Endothelial cell of hepatic sinusoid (primary cell): Measurements from ENCODE around the gene NPHP4.
"Not testable (repeated sequence)": the region's sequence is repeated elsewhere in the genome, so short reads cannot be mapped to it uniquely, and the experiment has no call there.

Source experiments
- in situ Hi-C: cut with HindIII; loops from 2 replicates; pipeline ENCODE4 v1.10.0; 2017; ENCODE audit warnings: low sequenced_read_pairs

NPHP4 gene

GRCh38 chr1:6025269-6026094 lies 33.3 kb upstream of the NPHP4 start:
- in situ Hi-C loops, result no loop called here

- in situ Hi-C loops, result no loop called here
Observed at GRCh38 chr1:6024376-6024775, 32.2 kb upstream of the NPHP4 start.

- in situ Hi-C loops, result no loop called here
Observed at GRCh38 chr1:6023346-6023745, 31.1 kb upstream of the NPHP4 start.

GRCh38 chr1:6022193-6022592 lies 30.0 kb upstream of the NPHP4 start:
- in situ Hi-C loops, result no loop called here

DNA sequence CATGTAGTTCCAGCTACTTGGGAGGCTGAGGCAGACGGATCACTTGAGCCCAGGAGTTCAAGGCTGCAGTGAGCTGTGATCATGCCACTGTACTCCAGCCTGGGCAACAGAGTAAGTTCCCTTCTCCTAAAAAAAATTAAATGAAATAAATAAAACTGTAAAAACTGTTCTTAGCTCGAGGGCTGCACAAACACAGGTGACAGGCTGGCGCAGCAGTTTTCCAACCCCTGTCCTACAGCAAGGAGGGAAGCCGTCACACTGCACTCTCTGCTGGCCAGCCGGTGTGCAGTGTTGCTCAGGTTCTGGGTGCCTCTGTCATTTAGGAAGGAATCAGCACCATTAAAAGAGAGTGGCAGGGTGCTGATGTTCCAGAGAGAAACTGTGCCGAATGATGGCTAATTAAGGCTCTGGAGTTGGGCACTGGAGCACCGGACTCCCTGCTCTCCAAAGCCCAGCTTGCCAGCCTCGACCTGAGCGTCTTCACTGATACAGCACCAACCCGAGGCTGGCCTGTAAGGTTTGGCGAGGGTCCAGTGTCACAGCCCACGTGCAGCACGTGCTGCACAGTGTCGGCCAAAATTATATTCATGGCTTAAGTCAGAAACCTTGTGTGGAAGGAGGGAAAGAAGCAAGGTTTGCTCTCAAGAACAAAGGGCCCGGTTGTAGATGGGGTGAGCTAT lies 27.1 kb upstream of the NPHP4 start:
- in situ Hi-C loops, result no loop called here

- in situ Hi-C loops, result not testable (repeated sequence)
Observed at GRCh38 chr1:6017654-6018053, 25.4 kb upstream of the NPHP4 start.

- in situ Hi-C loops, result no loop called here
Observed at GRCh38 chr1:6016191-6016865, 24.1 kb upstream of the NPHP4 start.

DNA sequence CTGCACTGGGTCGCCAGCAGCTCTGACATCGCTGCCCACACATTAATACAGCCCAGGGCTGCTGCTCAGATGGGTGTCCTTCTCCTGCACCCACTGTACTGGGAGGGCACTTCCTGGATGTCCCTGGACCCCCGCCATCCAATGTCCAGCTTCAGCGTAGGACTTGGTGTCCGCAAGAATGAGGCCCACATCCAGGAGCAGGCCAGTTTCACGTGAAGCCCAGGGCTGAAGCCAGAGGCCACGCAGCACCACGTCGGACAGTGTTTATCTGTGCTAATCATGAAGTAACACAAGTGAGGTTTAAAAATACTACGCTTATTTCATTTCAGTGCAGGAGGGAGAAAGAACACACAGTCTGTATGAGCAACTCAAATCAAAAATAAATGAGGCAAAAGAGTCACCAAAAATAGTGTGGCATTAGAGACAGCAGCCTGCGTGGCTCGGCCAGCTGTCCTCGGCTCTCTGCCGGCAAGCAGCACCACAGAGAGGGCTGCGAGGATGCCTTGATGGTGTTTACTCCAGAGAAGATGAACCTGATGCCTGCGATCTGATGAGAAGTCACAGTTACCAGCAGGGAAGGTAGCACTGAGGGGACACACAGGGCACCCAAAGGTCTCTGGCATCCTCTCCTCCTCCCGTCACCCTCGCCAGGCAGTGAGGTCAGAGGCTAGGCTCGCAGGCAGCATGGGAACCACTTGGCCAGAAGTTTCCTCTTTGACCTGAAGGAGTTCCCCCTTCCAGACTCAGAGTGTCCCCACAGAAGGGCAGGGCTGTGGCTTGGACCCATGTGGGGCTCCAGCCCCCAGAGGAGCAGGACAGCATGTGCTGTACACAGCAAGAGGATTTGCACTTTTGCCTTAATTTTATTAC lies 22.1 kb upstream of the NPHP4 start:
- in situ Hi-C loops, result no loop called here

- in situ Hi-C loops, result no loop called here
Observed at GRCh38 chr1:6013491-6013890, 21.3 kb upstream of the NPHP4 start.

DNA sequence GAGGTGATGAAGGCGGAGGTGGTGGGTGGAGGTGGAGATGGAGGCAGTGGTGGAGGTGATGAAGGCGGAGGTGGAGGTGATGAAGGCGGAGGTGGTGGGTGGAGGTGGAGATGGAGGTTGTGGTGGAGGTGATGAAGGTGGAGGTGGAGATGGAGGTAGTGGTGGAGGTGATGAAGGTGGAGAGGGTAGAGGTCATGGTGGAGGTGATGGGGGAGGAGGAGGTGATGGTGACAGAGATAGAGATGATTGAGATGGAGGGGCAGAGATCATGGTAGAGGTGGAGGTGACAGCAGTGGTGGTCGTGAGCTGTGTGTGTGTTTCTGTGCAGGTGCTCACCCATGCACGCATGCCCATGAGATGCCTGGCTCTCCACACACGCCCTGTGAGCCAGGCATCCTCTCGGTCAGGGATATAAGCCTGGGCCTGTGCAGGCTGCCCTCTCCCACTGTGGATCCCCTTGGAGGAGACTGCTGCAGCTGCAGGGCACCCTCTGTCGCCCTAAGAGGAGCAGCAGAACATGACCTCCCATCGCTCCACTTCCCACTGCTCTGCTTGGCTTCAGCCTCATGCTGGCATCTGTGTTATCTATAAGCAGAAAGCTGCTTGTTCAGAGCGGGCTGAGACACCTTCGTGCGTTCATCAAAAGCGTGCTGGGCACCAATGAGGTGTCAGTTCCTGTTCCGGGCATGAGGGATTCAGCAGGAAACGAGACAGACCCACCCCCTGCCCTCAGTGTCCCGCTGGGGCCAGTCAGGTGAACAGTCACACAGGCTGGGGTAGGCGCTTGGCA lies 20.5 kb upstream of the NPHP4 start:
- in situ Hi-C loops, result no loop called here

DNA sequence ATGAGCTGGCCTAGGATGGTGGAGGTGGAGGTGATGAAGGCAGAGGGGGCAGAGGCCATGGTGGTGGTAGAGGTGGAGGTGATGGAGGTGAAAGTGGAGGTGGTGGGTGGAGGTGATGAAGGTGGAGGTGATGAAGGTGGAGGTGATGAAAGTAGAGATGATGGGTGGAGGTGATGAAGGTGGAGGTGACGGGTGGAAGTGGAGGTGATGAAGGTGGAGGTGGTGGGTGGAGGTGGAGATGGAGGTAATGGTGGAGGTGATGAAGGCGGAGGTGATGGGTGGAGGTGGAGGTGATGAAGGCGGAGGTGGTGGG lies 19.7 kb upstream of the NPHP4 start:
- in situ Hi-C loops, result no loop called here

DNA sequence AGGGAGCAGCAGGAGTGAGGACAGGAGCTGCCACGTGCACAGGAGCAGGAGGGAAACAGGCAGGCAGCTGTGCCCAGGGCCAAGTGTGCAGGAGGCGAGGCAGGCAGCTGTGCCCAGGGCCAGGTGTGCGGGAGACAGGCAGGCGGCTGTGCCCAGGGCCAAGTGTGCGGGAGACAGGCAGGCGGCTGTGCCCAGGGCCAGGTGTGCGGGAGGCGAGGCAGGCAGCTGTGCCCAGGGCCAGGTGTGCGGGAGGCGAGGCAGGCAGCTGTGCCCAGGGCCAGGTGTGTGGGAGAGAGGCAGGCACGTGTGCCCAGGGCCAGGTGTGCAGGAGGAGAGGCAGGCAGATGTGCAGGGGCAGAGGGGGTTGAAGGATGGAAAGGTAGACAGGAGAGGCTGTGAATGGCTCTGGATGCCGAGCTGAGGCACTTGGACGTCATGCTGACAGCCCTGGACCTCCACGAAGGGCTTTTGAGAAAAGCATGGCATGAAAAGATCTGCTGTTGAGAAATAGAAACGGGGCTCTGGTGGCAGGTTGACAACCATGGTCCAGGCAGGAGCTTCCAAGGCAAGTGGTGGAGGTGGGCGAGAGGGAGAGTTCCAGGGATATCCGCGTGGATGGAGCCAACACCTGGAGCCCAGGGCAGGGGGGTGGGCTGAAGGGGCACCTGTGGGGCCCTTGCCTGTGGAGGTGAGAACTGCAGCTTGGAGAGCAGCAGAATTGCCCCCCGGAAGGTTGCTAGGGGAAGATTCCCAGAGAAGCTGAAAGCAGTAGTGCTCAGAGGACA lies 19.1 kb upstream of the NPHP4 start:
- in situ Hi-C loops, result no loop called here

- in situ Hi-C loops, result no loop called here
Observed at GRCh38 chr1:6010554-6010953, 18.3 kb upstream of the NPHP4 start.

GRCh38 chr1:6009120-6010040 lies 17.2 kb upstream of the NPHP4 start:
- in situ Hi-C loops, result no loop called here

GRCh38 chr1:6008696-6009095 lies 16.5 kb upstream of the NPHP4 start:
- in situ Hi-C loops, result no loop called here

GRCh38 chr1:6008084-6008415 lies 15.8 kb upstream of the NPHP4 start:
- in situ Hi-C loops, result no loop called here

- in situ Hi-C loops, result no loop called here
Observed at GRCh38 chr1:6007318-6008083, 15.3 kb upstream of the NPHP4 start.

- in situ Hi-C loops, result no loop called here
Observed at GRCh38 chr1:6006882-6007281, 14.7 kb upstream of the NPHP4 start.
